ENCODE data around the gene SPINK4.

The SPINK4 gene

DNA sequence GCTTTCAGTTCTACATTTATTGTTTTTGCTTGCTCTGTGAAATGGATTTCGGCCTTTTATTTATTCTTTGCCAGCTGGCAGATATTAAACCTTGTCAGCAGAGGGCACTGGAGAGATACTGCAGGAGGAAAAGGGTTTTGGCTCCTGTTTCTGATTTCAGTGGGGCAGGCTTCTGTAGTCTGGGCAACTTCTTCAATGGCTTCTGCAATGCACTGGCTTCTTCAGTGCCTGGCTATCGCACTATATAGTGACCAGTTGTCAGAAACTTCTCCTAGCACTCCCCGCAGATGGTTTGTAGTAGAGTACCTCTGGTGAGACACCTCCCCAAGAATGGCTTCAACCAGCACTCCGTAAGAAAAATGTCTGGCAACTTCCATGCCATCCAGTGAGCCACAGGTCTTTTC, 47.1 kb downstream of the SPINK4 start:
- no peak for DNase-seq (ENCODE audit: low read depth)
- no peak overlapping the region for H3K4me3 ChIP-seq (ENCODE audit: low read depth, low read length)
- TF ChIP-seq CTCF (IDR thresholded peaks at IDR 0.05; ENCODE audit: low read depth, low read length, missing control alignments) = peak; percentile 69

DNA sequence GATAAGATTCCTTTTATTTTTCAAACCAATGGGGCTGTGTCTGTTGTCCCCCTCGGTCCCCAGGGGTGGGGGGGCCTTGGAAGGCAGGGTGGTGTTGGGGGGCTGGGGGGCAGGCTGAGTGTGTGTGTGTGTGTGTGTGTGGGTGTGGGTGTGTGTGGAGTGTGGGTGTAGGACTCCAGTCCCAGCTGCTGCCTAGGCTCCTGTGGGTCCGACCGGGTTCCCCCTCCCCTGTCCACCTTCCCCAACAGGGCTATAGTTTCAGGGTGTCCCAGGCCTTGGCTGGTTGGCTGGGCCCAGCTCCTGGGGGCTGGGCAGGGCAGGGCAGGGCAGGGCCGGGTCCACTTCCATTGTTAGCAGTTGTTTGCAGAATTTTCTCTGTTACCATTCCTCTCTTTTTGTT, 48.3 kb downstream of the SPINK4 start:
- TF ChIP-seq CTCF (IDR thresholded peaks at IDR 0.05; ENCODE audit: low read depth, low read length, missing control alignments) = no peak
- no peak overlapping the region for H3K4me3 ChIP-seq (ENCODE audit: low read depth, low read length)
- no peak for DNase-seq (ENCODE audit: low read depth)

GRCh38 chr9:33288828-33289483, 49.0 kb downstream of the SPINK4 start:
- no peak for DNase-seq (ENCODE audit: low read depth)
- no peak for TF ChIP-seq CTCF (IDR thresholded peaks at IDR 0.05; ENCODE audit: low read depth, low read length, missing control alignments)
- no peak overlapping the region for H3K4me3 ChIP-seq (ENCODE audit: low read depth, low read length)

- peak overlapping the region; percentile 93 for H3K4me3 ChIP-seq (ENCODE audit: low read depth, low read length)
- no peak for DNase-seq (ENCODE audit: low read depth)
- TF ChIP-seq CTCF (IDR thresholded peaks at IDR 0.05; ENCODE audit: low read depth, low read length, missing control alignments) = no peak
These were observed 49.5 kb downstream of the SPINK4 start for GRCh38 chr9:33289496-33289895.

GRCh38 chr9:33289936-33290246, 49.9 kb downstream of the SPINK4 start:
- no peak for DNase-seq (ENCODE audit: low read depth)
- peak overlapping the region; percentile 93 for H3K4me3 ChIP-seq (ENCODE audit: low read depth, low read length)
- TF ChIP-seq CTCF (IDR thresholded peaks at IDR 0.05; ENCODE audit: low read depth, low read length, missing control alignments) = no peak

DNA sequence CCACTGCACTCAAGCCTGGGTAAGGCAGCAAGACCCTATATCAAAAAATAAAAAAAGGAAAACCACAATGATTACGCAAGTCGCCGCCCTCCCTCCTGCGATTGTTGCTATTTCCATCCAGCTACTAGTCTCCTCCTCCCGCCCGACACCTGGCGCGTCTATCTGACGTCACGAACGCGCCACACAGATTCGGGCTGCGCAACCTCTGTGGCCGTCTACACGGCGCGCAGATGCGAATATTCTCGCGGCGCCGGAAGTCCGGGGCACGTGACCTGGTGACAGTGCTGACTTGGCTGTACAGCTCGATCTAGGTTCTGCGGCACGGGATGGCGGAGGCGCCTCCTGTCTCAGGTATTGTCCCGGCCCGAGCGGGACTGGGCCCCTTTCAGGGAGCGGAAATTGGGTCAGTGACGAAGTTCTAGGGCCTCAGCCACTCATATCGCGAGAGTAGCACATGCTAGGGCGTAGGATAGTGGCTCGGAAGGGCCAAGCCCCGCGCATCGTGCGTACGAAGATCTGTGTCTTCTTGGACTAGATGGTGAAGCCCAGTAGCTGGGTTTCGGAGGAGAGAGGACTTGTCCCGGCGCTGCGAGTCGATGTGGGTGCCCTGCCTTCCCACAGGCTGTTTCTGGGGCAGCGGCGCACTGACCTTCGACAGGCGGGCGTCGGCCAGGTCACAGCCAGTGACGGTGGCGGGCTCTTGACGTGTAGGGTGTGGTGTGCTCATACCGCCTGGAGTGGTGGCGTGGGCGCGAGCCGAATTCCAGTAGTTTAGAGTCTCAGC, 50.5 kb downstream of the SPINK4 start, which contains the start of gene NFX1:
NFX1 (plus strand) TSS at position 270 of the 784 bp plus-strand sequence; CDS start at position 327, 57 bp downstream.
- H3K4me3 ChIP-seq (ENCODE audit: low read depth, low read length) = peak within 1 kb of the TSS; percentile 93
- no peak for TF ChIP-seq CTCF (IDR thresholded peaks at IDR 0.05; ENCODE audit: low read depth, low read length, missing control alignments)
- peak; percentile 93 for DNase-seq (ENCODE audit: low read depth)
